Activated naive CD8-positive, alpha-beta T cell treated with anti-CD3 and anti-CD28 coated beads, Interleukin-2, amount 50 U/mL, for 24 hours (primary cell): Measurements from ENCODE around the gene LYRM7.
"Not testable (repeated sequence)": the region's sequence is repeated elsewhere in the genome, so short reads cannot be mapped to it uniquely, and the experiment has no call there.

Source experiments
- ATAC-seq: fragments of 150-1000 bp; cut with Tn5 transposase; one replicate; pipeline ENCODE4 v1.10.0; 2021
- DNase-seq: peaks from one replicate; pipeline ENCODE4 v3.0.0; 2021
- H3K27ac Mint-ChIP-seq: one replicate; pipeline ENCODE4 v1.8.0; 2021; ENCODE audit warnings: mild to moderate bottlenecking, mixed read lengths
- H3K27me3 Mint-ChIP-seq: one replicate; pipeline ENCODE4 v1.8.0; 2021; ENCODE audit warnings: mixed read lengths
- H3K36me3 Mint-ChIP-seq: one replicate; pipeline ENCODE4 v1.8.0; 2021; ENCODE audit warnings: low read depth, mixed read lengths
- H3K4me1 Mint-ChIP-seq: one replicate; pipeline ENCODE4 v1.8.0; 2021; ENCODE audit warnings: mixed read lengths
- H3K4me3 Mint-ChIP-seq: one replicate; pipeline ENCODE4 v1.8.0; 2021; ENCODE audit warnings: mild to moderate bottlenecking, moderate library complexity, mixed read lengths
- H3K9me3 Mint-ChIP-seq: one replicate; pipeline ENCODE4 v1.8.0; 2021; ENCODE audit warnings: mixed read lengths

The LYRM7 gene

GRCh38 chr5:131246504-131246903 lies 75.8 kb downstream of the LYRM7 start:
- H3K36me3 Mint-ChIP-seq = peaks cover 8% of the 10 kb centered on the region

GRCh38 chr5:131250751-131251475 lies 80.2 kb downstream of the LYRM7 start:
- Mint-ChIP-seq H3K9me3 (peaks cover under 1% of the 10 kb centered on the region), H3K27me3 (no peaks in the 10 kb centered on the region), H3K4me3 (peak overlapping the region; percentile 69), H3K27ac (peak overlapping the region; percentile 95), H3K4me1 (peaks cover 63% of the 10 kb centered on the region), H3K36me3 (peaks cover 5% of the 10 kb centered on the region)
- DNase-seq = no peak
- no peak for ATAC-seq

More at GRCh38 chr5:131246504-131246903, 75.8 kb downstream of the LYRM7 start:
- H3K4me1 Mint-ChIP-seq = peaks cover 48% of the 10 kb centered on the region
- peaks cover 8% of the 10 kb centered on the region for H3K9me3 Mint-ChIP-seq
- DNase-seq (no peak), ATAC-seq (no peak)
- no peaks in the 10 kb centered on the region for H3K27me3 Mint-ChIP-seq
- H3K27ac Mint-ChIP-seq = no peak overlapping the region
- no peak overlapping the region for H3K4me3 Mint-ChIP-seq

GRCh38 chr5:131252824-131253171 lies 82.1 kb downstream of the LYRM7 start:
- DNase-seq = peak; percentile 72
- Mint-ChIP-seq H3K36me3 (peaks cover 9% of the 10 kb centered on the region), H3K27me3 (no peaks in the 10 kb centered on the region), H3K4me1 (peaks cover 80% of the 10 kb centered on the region), H3K4me3 (peak overlapping the region; percentile 89), H3K9me3 (no peaks in the 10 kb centered on the region), H3K27ac (peak overlapping the region; percentile 95)
- peak; percentile 76 for ATAC-seq

- Mint-ChIP-seq H3K27ac (peak overlapping the region; percentile 95), H3K4me3 (peak overlapping the region; percentile 89), H3K36me3 (peaks cover 12% of the 10 kb centered on the region), H3K4me1 (peaks cover 87% of the 10 kb centered on the region)
- H3K9me3 Mint-ChIP-seq, ATAC-seq, H3K27me3 Mint-ChIP-seq: not testable (repeated sequence)
- peak; percentile 39 for DNase-seq
These were observed 83.3 kb downstream of the LYRM7 start for GRCh38 chr5:131254025-131254424.

- H3K27ac Mint-ChIP-seq = peak overlapping the region; percentile 95
- no peaks in the 10 kb centered on the region for H3K9me3 Mint-ChIP-seq
- H3K4me3 Mint-ChIP-seq = peak overlapping the region; percentile 89
- ATAC-seq (peak; percentile 49), DNase-seq (no peak)
- H3K27me3 Mint-ChIP-seq = no peaks in the 10 kb centered on the region
- peaks cover 15% of the 10 kb centered on the region for H3K36me3 Mint-ChIP-seq
- H3K4me1 Mint-ChIP-seq = peaks cover 88% of the 10 kb centered on the region
These were observed 84.0 kb downstream of the LYRM7 start for GRCh38 chr5:131254741-131255140.
